CD4-positive, alpha-beta T cell (primary cell): ENCODE data around the gene KCNIP4. TPM values are rescaled to one million over a fixed set of nuclear protein-coding genes. Genes with fewer than 3 reads are reported as not detected.

ENCODE experiments used
- ATAC-seq: fragments of 200-7000 bp; cut with Tn5 transposase; one replicate; pipeline ENCODE4 v1.10.0; 2022; ENCODE audit warnings: mild to moderate bottlenecking; ENCODE audit not compliant: poor library complexity
- CTCF ChIA-PET: fragments of 350-600 bp; sonication (Branson Sonifier 250); formaldehyde crosslinking; loops from one replicate; lab custom pipeline; 2021; ENCODE audit warnings: antibody characterized with exemption, inconsistent platforms; lab: Charles Lee
- POLR2A ChIA-PET: fragments of 350-600 bp; sonication (Branson Sonifier 250); formaldehyde crosslinking; loops from one replicate; lab custom pipeline; 2021; ENCODE audit warnings: antibody characterized with exemption, inconsistent platforms; lab: Charles Lee
- DNase-seq, 14 experiments: peaks; one replicate each; pipeline ENCODE4 v3.0.0-alpha.2; 2013 to 2020; ENCODE audit warnings: mixed read lengths in 2 of 14
- H3K27ac ChIP-seq, 2 donors: one replicate each; pipeline versions ENCODE4 v1.5.1 to v1.7.0; 2013; ENCODE audit warnings: low read length in 2 of 2, low read depth in 1 of 2, mild to moderate bottlenecking in 1 of 2
- H3K27me3 ChIP-seq, 2 experiments: 1 replicate in 1 of 2; 2 replicates in 1 of 2; pipeline versions ENCODE4 v1.6.1 to v1.7.0; 2013; ENCODE audit warnings: low read length in 2 of 2, control low read depth in 1 of 2, mild to moderate bottlenecking in 1 of 2, moderate library complexity in 1 of 2; ENCODE audit not compliant: insufficient read depth in 2 of 2, control insufficient read depth in 1 of 2
- H3K36me3 ChIP-seq: one replicate; pipeline ENCODE4 v1.6.1; 2013; ENCODE audit warnings: low read length, control low read depth; ENCODE audit not compliant: insufficient read depth
- H3K4me1 ChIP-seq: one replicate; pipeline ENCODE4 v1.6.1; 2013; ENCODE audit warnings: low read length, control low read depth; ENCODE audit not compliant: insufficient read depth
- H3K4me3 ChIP-seq: one replicate; pipeline ENCODE4 v1.5.1; 2013; ENCODE audit warnings: mild to moderate bottlenecking, low read length, moderate library complexity
- H3K9me3 ChIP-seq, 2 experiments: 1 replicate in 1 of 2; 2 replicates in 1 of 2; pipeline versions ENCODE4 v1.6.1 to v1.7.0; 2013; ENCODE audit warnings: low read length in 2 of 2, mild to moderate bottlenecking in 2 of 2, control low read depth in 1 of 2, moderate library complexity in 1 of 2; ENCODE audit not compliant: control insufficient read depth in 1 of 2, insufficient read depth in 1 of 2
- H3K27ac Mint-ChIP-seq: one replicate; pipeline ENCODE4 v1.8.0; 2020; ENCODE audit warnings: mixed read lengths
- H3K27me3 Mint-ChIP-seq: one replicate; pipeline ENCODE4 v1.8.0; 2021; ENCODE audit warnings: mixed read lengths
- H3K36me3 Mint-ChIP-seq: one replicate; pipeline ENCODE4 v1.8.0; 2021; ENCODE audit warnings: low read depth, mixed read lengths
- H3K4me1 Mint-ChIP-seq: one replicate; pipeline ENCODE4 v1.8.0; 2021; ENCODE audit warnings: low read depth, mixed read lengths
- H3K4me3 Mint-ChIP-seq: one replicate; pipeline ENCODE4 v1.8.0; 2020; ENCODE audit warnings: mild to moderate bottlenecking, mixed read lengths
- H3K9me3 Mint-ChIP-seq: one replicate; pipeline ENCODE4 v1.8.0; 2020; ENCODE audit warnings: mixed read lengths
- CTCF ChIP-seq: fragments of 200-600 bp; IDR thresholded peaks from one replicate; pipeline ENCODE4 v1.8.0; 2022; ENCODE audit warnings: antibody characterized with exemption, mild to moderate bottlenecking
- intact Hi-C, 2 experiments: fragments of 100-400 bp; cut with DNase I in 1 of 2; cut with micrococcal nuclease in 1 of 2; formaldehyde crosslinking; loops; one replicate each; pipeline versions ENCODE4 v1.15.1 to v1.9.0; 2023 to 2025; cut with DNase I, micrococcal nuclease
- total RNA-seq, 174 experiments: library from RNA in 2 of 174; stranded (reverse) in 2 of 174; gene quantifications; one replicate each; pipeline ENCODE4 v1.2.3 and lab custom pipeline; 2021 to 2026

The KCNIP4 gene
- total RNA-seq, 2 experiments from 2014 or later, result not detected

GRCh38 chr4:20944451-20944850 lies 1004.1 kb downstream of the KCNIP4 start:
- Mint-ChIP-seq H3K4me1 (no peaks in the 10 kb centered on the region), H3K4me3 (no peak overlapping the region)
- POLR2A ChIA-PET, result no interaction called here

GRCh38 chr4:20938204-20938603 lies 1010.4 kb downstream of the KCNIP4 start:
- DNase-seq (no peak), ATAC-seq (no peak)
- H3K27ac Mint-ChIP-seq, result no peak overlapping the region
- no peaks in the 10 kb centered on the region for H3K27me3 Mint-ChIP-seq
- Histone ChIP-seq H3K27me3 (no peaks in the 10 kb centered on the region), H3K9me3 (no peaks in the 10 kb centered on the region), H3K4me3 (no peak overlapping the region), H3K36me3 (no peaks in the 10 kb centered on the region), H3K4me1 (no peaks in the 10 kb centered on the region), H3K27ac (no peak overlapping the region)
- ChIA-PET POLR2A (no interaction called here), CTCF (no interaction called here)
- intact Hi-C loops, result no loop called here
- TF ChIP-seq CTCF, result no peak
- peaks cover 7% of the 10 kb centered on the region for H3K9me3 Mint-ChIP-seq
- H3K36me3 Mint-ChIP-seq, result no peaks in the 10 kb centered on the region
- no peaks in the 10 kb centered on the region for H3K4me1 Mint-ChIP-seq
- no peak overlapping the region for H3K4me3 Mint-ChIP-seq

More at GRCh38 chr4:20944451-20944850, 1004.1 kb downstream of the KCNIP4 start:
- no peaks in the 10 kb centered on the region for H3K4me1 ChIP-seq
- Mint-ChIP-seq H3K27me3 (no peaks in the 10 kb centered on the region), H3K36me3 (no peaks in the 10 kb centered on the region), H3K9me3 (peaks cover 3% of the 10 kb centered on the region), H3K27ac (no peak overlapping the region)
- no peak for DNase-seq
- TF ChIP-seq CTCF, result no peak
- no peak overlapping the region for H3K27ac ChIP-seq
- intact Hi-C loops, result no loop called here
- H3K4me3 ChIP-seq, result no peak overlapping the region
- no peaks in the 10 kb centered on the region for H3K36me3 ChIP-seq
- no peak for ATAC-seq
- CTCF ChIA-PET, result no interaction called here
- no peaks in the 10 kb centered on the region for H3K27me3 ChIP-seq
- H3K9me3 ChIP-seq, result no peaks in the 10 kb centered on the region

- no peak for TF ChIP-seq CTCF
- CTCF ChIA-PET, result no interaction called here
- Histone ChIP-seq H3K9me3 (no peaks in the 10 kb centered on the region), H3K4me1 (no peaks in the 10 kb centered on the region), H3K27me3 (no peaks in the 10 kb centered on the region), H3K27ac (no peak overlapping the region), H3K36me3 (no peaks in the 10 kb centered on the region), H3K4me3 (no peak overlapping the region)
- intact Hi-C loops, result no loop called here
- H3K27ac Mint-ChIP-seq, result no peak overlapping the region
- no peaks in the 10 kb centered on the region for H3K36me3 Mint-ChIP-seq
- no peak overlapping the region for H3K4me3 Mint-ChIP-seq
- DNase-seq, result no peak
- ATAC-seq, result no peak
- no peaks in the 10 kb centered on the region for H3K27me3 Mint-ChIP-seq
- POLR2A ChIA-PET, result no interaction called here
- no peaks in the 10 kb centered on the region for H3K9me3 Mint-ChIP-seq
- no peaks in the 10 kb centered on the region for H3K4me1 Mint-ChIP-seq
Measured at GRCh38 chr4:20926529-20926928, 1022.0 kb downstream of the KCNIP4 start.
